Peyer's patch (tissue), 4 donors: Measurements from ENCODE around the gene RPL36AL.

Source experiments
- CTCF ChIP-seq, 6 experiments: fragments of 450-650 bp in 4 of 6; fragments of 200-600 bp in 2 of 6; sonication (generic) in 1 of 6; IDR thresholded peaks; one replicate each; pipeline ENCODE4 v1.5.1; 2017 to 2019; ENCODE audit warnings: antibody characterized with exemption in 6 of 6, mild to moderate bottlenecking in 3 of 6, moderate library complexity in 1 of 6
- POLR2A ChIP-seq, 2 donors: fragments of 450-650 bp; IDR thresholded peaks; one replicate each; pipeline ENCODE4 v1.5.1; 2017; ENCODE audit warnings: antibody characterized with exemption in 2 of 2, mild to moderate bottlenecking in 2 of 2, moderate library complexity in 2 of 2

- TF ChIP-seq CTCF (IDR thresholded peaks at IDR 0.05) (no peak), POLR2A (IDR thresholded peaks at IDR 0.05) (no peak)
Measured at GRCh38 chr14:49659526-49660455, 39.4 kb upstream of the RPL36AL start.
